KMS-11 (cell line): ENCODE results near the gene MON1B.

Experiments
- H2AFZ ChIP-seq: fragments of 200-600 bp; sonication (generic); 2 replicates; pipeline ENCODE4 v1.6.1; 2016; ENCODE audit warnings: antibody characterized with exemption, mixed run types, low read depth
- H3K27ac ChIP-seq: fragments of 200-600 bp; sonication (generic); 2 replicates; pipeline ENCODE4 v1.6.1; 2016; ENCODE audit warnings: mild to moderate bottlenecking, mixed run types
- H3K27me3 ChIP-seq: fragments of 200-600 bp; sonication (generic); 2 replicates; pipeline ENCODE4 v1.6.1; 2017; ENCODE audit warnings: mild to moderate bottlenecking, low read depth, mixed run types, moderate library complexity; ENCODE audit not compliant: insufficient read depth
- H3K36me3 ChIP-seq: fragments of 200-600 bp; sonication (generic); 2 replicates; pipeline ENCODE4 v1.6.1; 2017; ENCODE audit warnings: mild to moderate bottlenecking, mixed run types; ENCODE audit not compliant: insufficient read depth
- H3K4me1 ChIP-seq: fragments of 200-600 bp; sonication (generic); 2 replicates; pipeline ENCODE4 v1.6.1; 2016; ENCODE audit warnings: mild to moderate bottlenecking, low read depth, mixed run types; ENCODE audit not compliant: poor library complexity, severe bottlenecking
- H3K4me2 ChIP-seq: fragments of 200-600 bp; sonication (generic); 2 replicates; pipeline ENCODE4 v1.7.0; 2016; ENCODE audit warnings: mild to moderate bottlenecking, mixed run types
- H3K4me3 ChIP-seq: fragments of 200-600 bp; sonication (generic); IDR thresholded peaks from 2 replicates; pipeline ENCODE4 v1.6.1; 2017; ENCODE audit warnings: low read depth, low read length, mixed read lengths; ENCODE audit not compliant: insufficient read depth
- H3K79me2 ChIP-seq: fragments of 200-600 bp; sonication (generic); 2 replicates; pipeline ENCODE4 v1.6.1; 2016; ENCODE audit warnings: low read depth, mixed run types; ENCODE audit not compliant: insufficient read depth
- H3K9ac ChIP-seq: fragments of 200-600 bp; sonication (generic); 2 replicates; pipeline ENCODE4 v1.6.1; 2016; ENCODE audit warnings: mild to moderate bottlenecking, mixed run types
- H4K20me1 ChIP-seq: fragments of 200-600 bp; sonication (generic); 2 replicates; pipeline ENCODE4 v1.6.1; 2016; ENCODE audit warnings: mild to moderate bottlenecking, mixed run types; ENCODE audit not compliant: insufficient read depth
- CTCF ChIP-seq: fragments of 200-600 bp; sonication (generic); conservative IDR thresholded peaks from 2 replicates; pipeline ENCODE4 v1.6.1; 2017; ENCODE audit warnings: low read depth, mild to moderate bottlenecking, antibody characterized with exemption, low read length, moderate library complexity, mixed read lengths

Gene MON1B

GRCh38 chr16:77193377-77193776, 2.4 kb downstream of the MON1B start:
- TF ChIP-seq CTCF: no peak
- H3K79me2 ChIP-seq: peaks cover 21% of the 10 kb centered on the region
- H3K36me3 ChIP-seq: no peaks in the 10 kb centered on the region
- no peak overlapping the region for H3K27ac ChIP-seq
- no peak overlapping the region for H3K9ac ChIP-seq
- no peak overlapping the region for H3K4me2 ChIP-seq
- H3K27me3 ChIP-seq: no peaks in the 10 kb centered on the region
- H3K4me1 ChIP-seq: peaks cover 8% of the 10 kb centered on the region
- H2AFZ ChIP-seq: no peak overlapping the region
- H4K20me1 ChIP-seq: no peaks in the 10 kb centered on the region
- H3K4me3 ChIP-seq: no peak overlapping the region

- H3K36me3 ChIP-seq: no peaks in the 10 kb centered on the region
- no peak overlapping the region for H3K4me3 ChIP-seq
- H3K79me2 ChIP-seq: peaks cover 21% of the 10 kb centered on the region
- H2AFZ ChIP-seq: no peak overlapping the region
- no peak overlapping the region for H3K9ac ChIP-seq
- H3K27ac ChIP-seq: no peak overlapping the region
- peaks cover 8% of the 10 kb centered on the region for H3K4me1 ChIP-seq
- TF ChIP-seq CTCF: no peak
- H4K20me1 ChIP-seq: no peaks in the 10 kb centered on the region
- H3K27me3 ChIP-seq: no peaks in the 10 kb centered on the region
- no peak overlapping the region for H3K4me2 ChIP-seq
These were observed 3.6 kb downstream of the MON1B start for GRCh38 chr16:77194295-77195231.

GRCh38 chr16:77195411-77195810, 4.4 kb downstream of the MON1B start:
- Histone ChIP-seq H3K4me2 (no peak overlapping the region), H3K9ac (no peak overlapping the region), H3K27ac (no peak overlapping the region), H4K20me1 (no peaks in the 10 kb centered on the region), H3K4me1 (peaks cover 8% of the 10 kb centered on the region), H3K36me3 (no peaks in the 10 kb centered on the region), H3K79me2 (peaks cover 21% of the 10 kb centered on the region), H2AFZ (no peak overlapping the region), H3K27me3 (no peaks in the 10 kb centered on the region), H3K4me3 (no peak overlapping the region)
- TF ChIP-seq CTCF: no peak

- Histone ChIP-seq H3K4me1 (no peaks in the 10 kb centered on the region), H3K36me3 (no peaks in the 10 kb centered on the region), H3K4me2 (no peak overlapping the region), H2AFZ (no peak overlapping the region), H3K27me3 (no peaks in the 10 kb centered on the region), H3K4me3 (no peak overlapping the region), H4K20me1 (no peaks in the 10 kb centered on the region), H3K9ac (no peak overlapping the region), H3K79me2 (peaks cover 4% of the 10 kb centered on the region), H3K27ac (no peak overlapping the region)
- no peak for TF ChIP-seq CTCF
These were observed 6.8 kb downstream of the MON1B start for GRCh38 chr16:77197747-77198146.
